ENCODE results near the gene KIF3B. TPM values are rescaled to one million over a fixed set of nuclear protein-coding genes. Genes with fewer than 3 reads are reported as not detected.
"Not testable (repeated sequence)": the region's sequence is repeated elsewhere in the genome, so short reads cannot be mapped to it uniquely, and the experiment has no call there.

The KIF3B gene
- total RNA-seq, 1 donor from 2014 or later = 19.0 TPM

GRCh38 chr20:32285621-32286371 lies 8.3 kb downstream of the KIF3B start:
- no peak overlapping the region for H3K4me3 ChIP-seq (ENCODE audit: low read depth, low read length)
- DNase-seq (ENCODE audit: low read depth) = no peak
- no peak for TF ChIP-seq CTCF (conservative IDR thresholded peaks at IDR 0.05; ENCODE audit: low read depth, low read length)

- no peak for DNase-seq (ENCODE audit: low read depth)
- no peak overlapping the region for H3K4me3 ChIP-seq (ENCODE audit: low read depth, low read length)
- no peak for TF ChIP-seq CTCF (conservative IDR thresholded peaks at IDR 0.05; ENCODE audit: low read depth, low read length)
Observed at GRCh38 chr20:32287231-32287638, 9.8 kb downstream of the KIF3B start.

- H3K4me3 ChIP-seq (ENCODE audit: low read depth, low read length) = no peak overlapping the region
- TF ChIP-seq CTCF (conservative IDR thresholded peaks at IDR 0.05; ENCODE audit: low read depth, low read length) = no peak
- DNase-seq (ENCODE audit: low read depth) = no peak
Observed at GRCh38 chr20:32288225-32288849, 10.9 kb downstream of the KIF3B start.

GRCh38 chr20:32289299-32289660 lies 11.8 kb downstream of the KIF3B start:
- DNase-seq (ENCODE audit: low read depth) = not testable (repeated sequence)

GRCh38 chr20:32289661-32290431 lies 12.4 kb downstream of the KIF3B start:
- TF ChIP-seq CTCF (conservative IDR thresholded peaks at IDR 0.05; ENCODE audit: low read depth, low read length) = no peak
- peak; percentile 25 for DNase-seq (ENCODE audit: low read depth)
- no peak overlapping the region for H3K4me3 ChIP-seq (ENCODE audit: low read depth, low read length)

More at GRCh38 chr20:32289299-32289660, 11.8 kb downstream of the KIF3B start:
- not testable (repeated sequence) for H3K4me3 ChIP-seq (ENCODE audit: low read depth, low read length)

GRCh38 chr20:32291166-32291565 lies 13.7 kb downstream of the KIF3B start:
- no peak for TF ChIP-seq CTCF (conservative IDR thresholded peaks at IDR 0.05; ENCODE audit: low read depth, low read length)
- DNase-seq (ENCODE audit: low read depth) = no peak
- no peak overlapping the region for H3K4me3 ChIP-seq (ENCODE audit: low read depth, low read length)

- no peak overlapping the region for H3K4me3 ChIP-seq (ENCODE audit: low read depth, low read length)
- no peak for TF ChIP-seq CTCF (conservative IDR thresholded peaks at IDR 0.05; ENCODE audit: low read depth, low read length)
- DNase-seq (ENCODE audit: low read depth) = no peak
Observed at GRCh38 chr20:32292548-32292947, 15.1 kb downstream of the KIF3B start.

Data from epithelial cell of proximal tubule (primary cell).